GM19468 (cell line): ENCODE results near the gene RSPRY1.

Source experiments
- ATAC-seq: cut with Tn5 transposase; IDR thresholded peaks from one replicate; pipeline ENCODE4 v1.9.1; 2021; ENCODE audit warnings: mild to moderate bottlenecking, moderate library complexity, moderate number of reproducible peaks; ENCODE audit not compliant: unreplicated experiment; ENCODE audit errors: extremely low read depth

The RSPRY1 gene

GRCh38 chr16:57152096-57153093, 33.7 kb upstream of the RSPRY1 start:
- no peak for ATAC-seq

GRCh38 chr16:57153841-57154240, 32.3 kb upstream of the RSPRY1 start:
- no peak for ATAC-seq

- ATAC-seq, result no peak
Observed at GRCh38 chr16:57155702-57156350, 30.3 kb upstream of the RSPRY1 start.

GRCh38 chr16:57156351-57156703, 29.8 kb upstream of the RSPRY1 start:
- no peak for ATAC-seq

GRCh38 chr16:57157533-57157932, 28.6 kb upstream of the RSPRY1 start:
- no peak for ATAC-seq

- ATAC-seq, result no peak
Observed at GRCh38 chr16:57159447-57159846, 26.7 kb upstream of the RSPRY1 start.

GRCh38 chr16:57163842-57164241, 22.3 kb upstream of the RSPRY1 start:
- ATAC-seq, result no peak

- ATAC-seq, result no peak
Observed at GRCh38 chr16:57165483-57165882, 20.6 kb upstream of the RSPRY1 start.

- no peak for ATAC-seq
Observed at GRCh38 chr16:57165938-57166337, 20.2 kb upstream of the RSPRY1 start.

GRCh38 chr16:57166451-57166850, 19.7 kb upstream of the RSPRY1 start:
- no peak for ATAC-seq

GRCh38 chr16:57166951-57167350, 19.2 kb upstream of the RSPRY1 start:
- no peak for ATAC-seq

GRCh38 chr16:57167538-57167937, 18.6 kb upstream of the RSPRY1 start:
- no peak for ATAC-seq

- no peak for ATAC-seq
Observed at GRCh38 chr16:57167953-57168352, 18.2 kb upstream of the RSPRY1 start.

- ATAC-seq, result no peak
Observed at GRCh38 chr16:57169327-57169726, 16.8 kb upstream of the RSPRY1 start.

GRCh38 chr16:57172721-57173290, 13.3 kb upstream of the RSPRY1 start:
- ATAC-seq, result no peak

GRCh38 chr16:57175896-57176295, 10.2 kb upstream of the RSPRY1 start:
- ATAC-seq, result no peak

- ATAC-seq, result no peak
Observed at GRCh38 chr16:57178196-57178595, 7.9 kb upstream of the RSPRY1 start.

GRCh38 chr16:57178793-57179212, 7.3 kb upstream of the RSPRY1 start:
- ATAC-seq, result no peak

GRCh38 chr16:57179215-57179828, 6.8 kb upstream of the RSPRY1 start:
- no peak for ATAC-seq

- ATAC-seq, result no peak
Observed at GRCh38 chr16:57184113-57184512, 2.0 kb upstream of the RSPRY1 start.
